HG02588 (cell line): ENCODE measurements around the gene GNA14.
"Not testable (repeated sequence)": the region's sequence is repeated elsewhere in the genome, so short reads cannot be mapped to it uniquely, and the experiment has no call there.

Experiments
- ATAC-seq: cut with Tn5 transposase; IDR thresholded peaks from one replicate; pipeline ENCODE4 v1.9.1; 2021; ENCODE audit warnings: mild to moderate bottlenecking, moderate library complexity; ENCODE audit not compliant: unreplicated experiment

The GNA14 gene

DNA sequence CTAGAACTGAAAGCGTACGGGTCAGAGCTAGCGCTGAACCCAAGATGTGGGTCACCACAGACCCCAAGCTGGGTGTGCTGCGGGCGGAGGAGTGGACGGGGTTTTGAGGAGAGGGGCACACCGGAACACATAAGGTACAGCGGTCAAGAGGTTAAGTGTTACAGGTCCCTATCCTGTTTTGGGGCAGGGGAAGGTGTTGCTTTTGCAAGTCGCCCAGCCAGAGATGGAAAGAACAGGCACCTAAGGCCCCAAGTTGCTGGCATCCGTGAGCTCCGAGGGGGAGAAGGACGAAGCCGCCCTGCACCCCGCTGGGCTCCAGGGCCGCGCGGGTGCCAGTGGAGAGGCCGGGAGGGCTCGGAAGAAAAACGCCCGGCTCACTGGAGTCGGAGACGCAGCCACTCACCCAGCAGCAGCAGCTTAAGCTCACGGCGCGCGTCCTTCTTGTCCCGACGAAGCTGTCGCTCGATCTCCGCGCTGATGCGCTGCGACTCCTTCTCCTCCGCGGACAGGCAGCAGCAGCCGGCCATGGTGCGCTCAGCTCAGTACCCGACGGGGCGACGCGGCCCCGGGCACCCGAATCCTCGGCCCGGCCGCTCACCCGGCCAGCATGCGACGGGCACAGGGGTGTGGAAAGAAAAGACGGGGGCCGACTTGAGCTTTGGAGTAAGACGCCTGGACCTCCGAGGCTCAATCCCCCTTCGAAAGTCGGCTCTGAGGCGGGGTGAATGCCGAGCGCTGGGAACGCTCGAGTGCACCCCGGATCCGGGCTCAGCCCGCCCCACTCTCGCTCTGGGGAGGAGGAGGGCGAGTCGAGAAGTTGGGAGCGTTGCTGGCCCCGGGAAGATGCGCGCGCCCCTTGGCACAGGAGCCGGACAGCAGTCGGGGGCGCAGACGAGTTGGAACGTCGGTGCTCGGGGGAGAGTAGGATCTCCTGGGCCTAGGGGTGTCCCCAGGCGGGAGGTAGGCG, 572 bp downstream of the GNA14 start:
- no peak for ATAC-seq

DNA sequence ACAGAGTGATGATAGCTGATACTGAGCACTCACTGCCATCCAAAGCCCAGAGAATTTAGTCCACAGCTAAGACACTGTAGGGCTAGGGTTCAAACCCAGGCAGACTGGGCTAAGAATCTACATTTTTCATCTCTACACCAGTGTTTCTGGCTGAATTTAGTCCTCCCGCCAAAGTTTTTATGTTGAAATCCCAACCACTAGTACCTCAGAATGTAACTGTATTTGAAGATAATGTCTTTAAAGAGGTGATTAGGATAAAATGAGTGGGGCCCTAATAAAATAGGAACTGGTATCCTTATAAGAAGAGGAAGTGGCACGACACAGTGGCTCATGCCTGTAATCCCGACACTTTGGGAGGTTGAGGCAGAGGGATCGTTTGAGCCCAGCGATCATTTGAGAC, 4.3 kb downstream of the GNA14 start:
- ATAC-seq: no peak

DNA sequence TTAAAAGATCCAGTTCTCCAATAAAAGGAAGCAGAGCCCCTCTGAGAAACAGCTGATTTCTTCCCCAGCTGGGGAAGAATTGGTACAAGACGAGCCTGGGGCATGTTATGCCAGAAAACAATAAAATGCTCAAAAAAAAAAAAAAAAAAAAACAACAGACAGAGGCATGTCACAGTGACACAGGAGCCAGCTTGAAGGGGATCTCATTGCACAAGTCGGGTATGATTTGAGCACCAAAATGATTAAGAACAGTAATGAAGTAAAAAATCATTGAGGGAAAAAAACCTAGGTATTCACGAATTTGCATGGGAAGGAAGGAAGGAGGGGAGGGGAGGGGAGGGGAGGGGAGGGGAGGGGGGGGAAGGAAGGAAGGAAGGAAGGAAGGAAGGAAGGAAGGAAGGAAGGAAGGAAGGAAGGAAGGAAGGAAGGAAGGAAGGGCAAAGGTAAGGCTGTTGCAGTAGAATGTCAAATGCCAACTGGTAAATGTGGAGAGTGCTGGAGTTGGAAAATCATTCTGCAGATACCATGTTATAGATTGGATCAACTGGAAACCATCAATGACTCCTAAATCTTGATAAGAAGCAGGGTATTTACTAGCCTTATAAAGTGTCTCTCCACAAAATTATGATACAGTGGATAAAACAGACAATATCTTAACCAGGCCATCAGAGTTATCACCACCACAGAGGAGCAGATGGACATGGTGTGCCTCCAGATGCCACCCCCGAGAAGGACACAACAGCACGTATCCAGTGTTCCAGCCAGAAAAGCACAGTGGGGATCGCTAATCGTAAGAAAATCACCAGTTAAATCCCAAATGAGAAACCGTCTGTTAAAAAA, 7.2 kb downstream of the GNA14 start:
- no peak for ATAC-seq

DNA sequence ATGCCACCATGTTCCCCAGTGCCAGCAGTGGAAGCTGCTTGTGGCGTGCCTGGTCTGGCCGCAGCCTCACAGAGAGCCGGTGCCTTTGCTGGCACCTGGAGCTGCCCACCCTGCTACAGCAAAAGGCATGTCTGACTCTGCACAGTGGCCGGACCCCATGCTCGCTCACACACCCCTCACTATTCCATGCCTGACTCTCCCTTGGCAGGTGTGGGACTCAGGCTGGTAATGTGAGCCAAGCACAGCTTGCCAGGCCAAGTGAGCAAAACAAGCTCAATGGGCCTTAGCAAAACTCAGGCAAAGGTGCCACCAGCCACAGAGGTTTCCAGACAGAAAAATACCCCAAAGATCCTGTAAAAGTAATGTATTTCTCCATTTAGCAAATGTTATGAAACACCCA, 15.5 kb downstream of the GNA14 start:
- no peak for ATAC-seq

DNA sequence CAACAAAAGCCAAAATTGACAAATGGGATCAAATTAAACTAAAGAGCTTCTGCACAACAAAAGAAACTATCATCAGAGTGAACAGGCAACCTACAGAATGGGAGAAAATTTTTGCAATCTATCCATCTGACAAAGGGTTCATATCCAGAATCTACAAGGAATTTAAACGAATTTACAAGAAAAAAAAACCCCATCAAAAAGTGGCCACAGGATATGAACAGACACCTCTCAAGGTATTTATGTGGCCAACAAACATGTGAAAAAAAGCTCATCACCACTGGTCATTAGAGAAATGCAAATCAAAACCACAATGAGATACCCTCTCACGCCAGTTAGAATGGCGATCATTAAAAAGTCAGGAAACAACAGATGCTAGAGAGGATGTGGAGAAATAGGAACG, 19.3 kb downstream of the GNA14 start:
- not testable (repeated sequence) for ATAC-seq

DNA sequence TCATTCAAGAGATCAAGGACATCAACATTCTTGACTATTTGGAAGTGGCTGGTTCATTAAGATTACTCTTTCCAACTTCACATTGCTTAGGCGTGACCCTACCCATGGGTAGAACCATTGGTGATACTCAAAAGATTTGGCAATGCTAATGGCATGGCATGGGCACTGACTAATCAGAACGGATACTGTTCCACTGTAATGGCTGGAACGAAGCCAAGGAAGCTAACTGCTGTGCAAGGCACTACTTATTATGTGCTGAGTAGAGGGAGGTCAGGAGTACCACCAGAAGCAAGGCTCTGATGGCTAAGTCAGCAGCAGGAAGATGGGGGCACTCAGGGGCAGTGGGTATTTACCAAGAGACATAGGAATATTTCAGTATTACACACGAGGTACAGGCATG, 31.9 kb downstream of the GNA14 start:
- ATAC-seq: no peak

DNA sequence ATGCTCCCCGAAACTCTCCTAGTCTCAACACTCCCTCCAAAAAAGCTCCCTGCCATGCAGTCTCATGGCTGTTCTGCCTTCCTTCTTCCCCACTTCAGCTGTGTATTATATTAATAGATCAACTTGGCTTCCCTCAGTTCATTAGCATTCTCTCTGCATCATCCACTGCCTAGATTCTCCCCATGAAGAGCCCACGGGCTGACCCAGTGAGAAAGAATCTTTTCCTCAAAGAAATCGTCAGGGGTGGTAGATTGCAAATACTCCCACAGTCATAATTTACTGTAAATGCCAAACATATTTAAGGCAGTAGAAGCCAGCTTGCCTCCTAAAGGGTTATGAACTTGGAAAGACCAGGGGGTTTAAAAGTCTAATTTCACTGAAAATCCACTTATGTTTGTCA, 33.5 kb downstream of the GNA14 start:
- no peak for ATAC-seq

DNA sequence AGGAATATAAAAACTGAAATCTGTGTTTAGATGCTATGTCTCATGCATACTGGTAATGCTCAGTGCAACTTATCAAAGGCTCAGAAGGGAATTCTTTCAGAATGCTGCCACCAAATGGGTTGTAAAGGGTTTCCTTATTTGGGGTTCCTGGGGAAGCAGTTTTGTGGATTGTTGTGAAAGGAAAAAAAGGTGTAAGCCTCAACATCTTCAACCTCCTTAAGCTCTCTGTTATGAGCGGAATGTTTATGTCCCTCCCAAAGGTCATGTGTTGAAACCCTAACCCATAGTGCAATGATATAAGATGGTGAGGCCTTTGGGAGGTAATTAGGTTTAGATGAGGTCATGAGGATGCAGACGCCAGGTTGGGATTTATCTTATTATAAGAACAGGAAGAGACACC, 41.6 kb downstream of the GNA14 start:
- ATAC-seq: no peak

DNA sequence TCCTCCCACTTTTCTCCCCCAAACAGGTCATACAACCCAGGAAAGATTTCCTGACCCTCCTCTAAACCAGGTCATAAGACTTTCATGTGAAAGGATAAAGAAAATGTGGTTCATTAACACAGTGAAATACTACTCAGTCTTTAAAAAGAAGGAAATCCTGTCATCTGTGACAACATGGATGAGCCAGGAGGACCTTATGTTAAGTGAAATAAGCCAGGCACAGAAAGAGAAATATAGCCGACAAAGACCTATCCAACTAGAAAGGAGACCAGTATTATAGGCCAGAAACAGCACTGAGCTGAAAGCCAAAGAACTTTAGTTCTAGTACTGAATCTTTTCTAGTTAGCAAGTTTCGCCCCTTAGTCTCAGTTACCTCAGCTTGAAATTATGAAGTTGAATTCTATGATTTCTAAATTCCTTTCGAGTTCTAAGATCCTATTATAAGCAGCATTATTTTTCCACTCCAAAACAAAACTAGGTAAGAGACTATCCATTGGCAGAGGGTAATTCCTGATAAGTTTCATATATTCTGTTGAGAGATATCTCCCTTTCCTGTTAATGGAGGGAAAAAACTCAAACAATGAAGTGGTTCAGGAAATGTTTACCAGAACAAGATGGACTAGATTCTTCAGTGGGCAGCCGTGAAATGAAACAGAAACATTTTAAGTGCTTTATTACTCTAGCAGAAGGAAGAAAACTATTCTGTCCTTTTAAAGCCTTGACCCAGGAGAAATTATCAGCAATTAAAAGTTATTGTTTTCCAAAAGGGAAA, 42.5 kb downstream of the GNA14 start:
- ATAC-seq: no peak

DNA sequence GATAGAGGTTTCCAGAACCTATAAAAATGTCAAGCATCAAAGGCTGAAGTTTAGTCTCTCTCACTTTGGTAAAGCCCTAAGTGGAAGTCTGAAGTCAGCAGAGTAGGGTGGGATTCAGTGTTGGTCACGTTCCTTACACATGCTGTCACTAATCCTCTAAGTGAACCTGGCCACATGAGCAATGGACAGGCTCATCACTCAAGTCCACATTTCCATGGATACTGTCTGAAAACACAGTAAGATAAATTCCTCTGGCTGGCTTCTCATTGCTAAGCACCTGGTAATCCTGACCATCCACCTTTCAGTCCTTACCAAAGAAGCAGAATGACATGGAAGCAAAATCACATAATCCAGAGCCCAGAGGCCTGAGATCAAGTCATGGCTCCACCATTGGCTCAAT, 43.8 kb downstream of the GNA14 start:
- no peak for ATAC-seq

DNA sequence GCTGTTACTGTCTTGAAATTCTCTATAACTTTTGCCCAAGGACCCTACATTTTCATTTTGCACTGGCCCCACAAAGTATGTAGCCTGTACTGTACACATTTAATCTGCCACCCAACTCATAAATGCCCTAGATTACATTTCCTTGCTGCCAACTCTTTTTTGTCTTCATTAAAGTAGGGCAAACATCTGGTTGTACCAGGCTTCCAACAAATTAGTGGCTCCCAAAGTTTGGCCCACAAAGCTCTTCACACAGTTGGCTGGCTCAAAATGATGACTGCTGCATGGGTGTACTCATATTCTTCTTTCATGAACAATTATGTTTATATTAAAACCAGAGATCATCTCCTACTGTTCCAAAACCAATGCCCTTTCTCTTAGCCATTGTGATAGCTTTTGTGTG, 45.3 kb downstream of the GNA14 start:
- no peak for ATAC-seq

DNA sequence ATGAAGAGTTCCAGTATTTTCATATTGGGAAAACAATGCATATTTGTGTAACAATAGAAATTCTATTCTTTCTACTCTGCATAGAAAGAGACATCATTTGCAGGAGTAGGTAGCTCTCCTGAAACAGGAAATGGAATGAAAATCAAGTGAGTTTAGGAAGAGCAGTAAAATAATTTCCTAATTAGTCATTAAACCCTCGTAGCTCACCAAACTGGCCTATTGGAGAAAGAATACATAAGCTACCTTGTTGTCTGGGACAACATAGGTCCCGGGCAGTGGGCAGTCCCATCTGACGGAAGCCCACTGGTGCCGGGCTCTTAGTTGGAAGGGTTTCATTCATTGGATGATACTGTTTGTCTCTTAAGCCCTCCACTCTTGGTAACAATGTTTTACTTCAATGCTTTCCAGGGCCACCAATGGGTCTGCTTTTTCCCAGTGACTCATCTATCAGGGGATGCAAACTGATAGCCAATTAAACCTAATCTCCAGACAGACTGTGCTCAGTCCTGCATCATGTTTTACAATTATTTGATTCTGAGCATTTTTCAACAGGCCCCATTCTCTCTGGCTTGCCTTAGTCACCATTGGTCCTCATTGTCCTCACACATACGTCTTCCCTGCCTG, 46.5 kb downstream of the GNA14 start:
- no peak for ATAC-seq

DNA sequence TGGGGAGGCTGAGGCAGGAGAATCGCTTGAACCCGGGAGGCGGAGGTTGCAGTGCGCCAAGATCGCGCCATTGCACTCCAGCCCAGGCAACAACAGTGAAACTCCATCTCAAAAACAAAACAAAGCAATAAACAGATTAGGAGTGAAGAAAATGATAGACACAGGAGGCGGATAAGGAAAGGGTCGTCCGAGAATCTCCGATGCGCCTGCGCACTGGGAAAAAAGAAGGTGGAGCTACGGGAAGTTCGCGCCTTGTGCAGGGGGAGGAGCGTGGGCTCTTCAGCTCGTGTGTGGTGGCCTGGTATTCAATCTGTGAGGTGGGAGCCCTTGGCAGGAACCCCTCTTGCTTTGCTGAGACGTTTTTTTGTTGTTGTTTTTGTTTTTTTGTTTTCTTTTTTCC, 47.3 kb downstream of the GNA14 start:
- no peak for ATAC-seq

DNA sequence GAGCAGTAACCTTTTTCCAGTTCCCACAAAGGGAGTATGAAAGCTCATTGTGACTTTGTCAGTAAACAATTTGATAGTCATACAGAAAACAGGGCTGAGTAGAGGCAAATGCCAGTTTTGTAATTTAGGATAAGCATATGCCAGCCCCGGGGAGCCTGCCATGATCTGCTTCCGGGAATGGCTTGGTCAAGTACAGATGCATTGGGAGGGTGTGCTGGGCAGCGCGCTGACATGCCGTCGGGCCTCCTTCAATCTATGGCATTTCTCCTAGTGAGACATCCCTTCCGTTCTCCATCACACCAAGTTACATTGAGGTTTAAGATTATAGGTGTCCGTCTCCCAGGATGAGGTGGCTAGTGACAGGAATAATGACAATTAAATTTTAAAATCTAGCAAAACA, 48.6 kb downstream of the GNA14 start:
- ATAC-seq: no peak

DNA sequence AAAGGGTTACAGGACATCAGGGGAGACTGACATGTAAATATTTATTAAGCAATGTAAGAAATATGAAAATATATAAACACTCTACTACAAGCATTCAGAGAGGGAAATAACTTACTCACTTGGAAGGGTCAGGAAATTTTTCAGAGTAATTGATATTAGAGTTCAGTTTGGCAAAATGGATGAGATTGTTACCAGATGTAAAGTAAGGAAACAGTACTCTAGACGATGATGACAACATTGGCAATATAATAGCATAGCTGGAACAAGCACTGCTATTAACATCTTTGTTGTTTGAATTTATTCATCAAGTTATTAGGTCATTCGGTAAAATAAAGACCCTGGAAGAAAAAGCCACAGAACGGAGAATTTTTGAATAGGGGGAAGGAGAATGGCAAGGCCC, 49.1 kb downstream of the GNA14 start:
- ATAC-seq: no peak

DNA sequence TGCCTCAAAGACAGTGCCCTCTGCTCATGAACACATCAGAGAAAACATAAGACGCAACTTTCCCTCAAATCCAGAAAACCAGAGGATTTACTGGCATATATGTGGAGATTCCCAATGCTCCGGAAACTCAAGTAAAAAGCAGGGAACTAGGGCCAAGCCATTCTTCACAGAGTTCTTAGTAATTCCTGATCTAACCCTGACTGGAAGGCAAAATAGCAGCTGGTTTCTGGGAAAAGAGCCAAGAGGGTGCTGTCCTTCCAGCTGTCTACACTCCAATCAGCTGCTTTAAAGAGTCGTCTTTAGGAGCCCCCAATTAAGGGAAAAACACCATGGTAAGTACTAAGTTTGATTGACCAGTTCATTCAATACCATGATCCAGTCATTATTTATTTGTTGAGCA, 49.6 kb downstream of the GNA14 start:
- ATAC-seq: no peak

DNA sequence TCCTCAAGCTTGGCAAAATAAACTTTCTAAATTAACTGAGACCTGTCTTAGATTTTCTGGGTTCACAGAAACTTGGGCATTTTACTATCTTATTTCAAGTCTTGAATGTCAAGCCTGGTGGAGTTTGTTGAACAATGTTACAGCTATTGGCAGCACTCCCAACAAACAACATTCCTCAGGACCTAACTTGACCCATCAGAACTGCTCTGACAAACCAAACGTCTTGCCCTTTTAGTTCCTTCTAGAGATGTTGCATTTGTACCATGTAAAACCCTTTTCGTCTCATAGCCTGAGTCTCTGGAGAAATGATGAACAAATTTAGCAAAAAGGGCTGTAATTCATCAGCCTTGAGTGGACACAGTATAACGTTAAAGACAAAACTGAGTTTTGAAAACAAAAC, 51.1 kb downstream of the GNA14 start:
- no peak for ATAC-seq

DNA sequence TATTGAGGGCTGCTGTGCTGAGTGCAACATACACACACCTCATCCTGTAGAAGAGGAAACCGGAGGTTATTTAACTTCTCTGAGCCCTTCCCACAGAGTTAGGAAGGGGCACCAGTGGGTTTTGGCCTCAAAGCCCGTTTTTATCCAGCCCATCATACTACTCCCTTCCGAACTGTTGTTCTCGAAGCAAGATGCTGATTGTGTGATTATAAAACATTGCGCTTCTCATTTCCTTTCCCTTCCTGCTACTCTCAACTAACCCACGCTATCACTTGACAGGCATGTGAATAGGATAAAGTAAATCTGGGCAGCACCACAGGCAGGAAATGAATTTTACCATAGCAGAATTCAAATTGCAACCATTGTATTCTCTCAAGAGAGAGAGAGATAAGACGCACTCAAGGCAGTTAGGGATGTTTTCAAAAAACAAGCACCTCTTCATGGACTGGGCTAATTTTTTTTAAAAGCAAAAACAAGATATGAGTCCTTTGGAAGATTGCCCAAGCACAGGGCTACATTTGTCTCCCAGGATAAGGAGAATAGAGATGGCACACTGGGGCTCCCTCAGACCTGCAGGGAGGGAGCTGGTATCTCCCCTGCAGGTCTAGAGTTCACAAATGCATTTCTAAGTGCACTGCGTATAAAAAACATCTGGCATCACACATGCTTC, 52.6 kb downstream of the GNA14 start:
- ATAC-seq: no peak

DNA sequence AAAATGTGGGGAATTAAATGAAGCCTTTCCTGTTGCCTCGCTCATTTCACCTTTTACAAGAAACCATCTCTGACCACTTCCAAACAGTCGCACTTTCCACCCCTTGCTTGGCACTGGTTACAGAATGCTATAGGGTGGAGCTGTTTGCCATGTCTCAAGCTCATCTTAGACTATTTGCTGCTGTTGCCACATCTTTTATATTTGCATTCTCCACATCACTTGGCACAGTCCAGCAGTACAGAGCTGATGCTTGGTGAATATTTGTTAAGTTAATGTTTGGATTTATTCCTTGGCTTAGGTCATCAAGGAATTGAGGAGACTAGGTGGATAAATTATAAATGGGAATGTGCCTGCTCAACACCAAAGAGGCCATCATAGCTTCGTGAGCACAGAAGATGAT, 53.2 kb downstream of the GNA14 start:
- no peak for ATAC-seq

DNA sequence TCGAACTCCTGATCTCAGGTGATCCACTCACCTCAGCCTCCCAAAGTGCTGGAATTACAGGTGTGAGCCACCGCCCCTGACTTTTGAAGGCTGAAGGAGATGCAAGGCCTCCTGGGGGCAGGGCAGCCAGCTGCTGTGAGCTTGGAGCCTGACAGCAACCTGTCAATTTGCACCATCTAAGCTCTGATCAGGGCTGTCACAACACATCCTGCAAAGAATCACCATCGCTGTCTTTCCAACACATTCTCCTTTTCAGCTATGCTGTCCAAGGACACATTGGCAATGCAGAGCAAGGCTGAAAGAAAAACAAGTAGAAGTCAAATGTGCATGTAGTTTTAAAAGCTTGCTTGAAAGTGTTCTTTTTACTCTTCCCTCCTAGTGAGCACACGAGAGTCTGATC, 54.6 kb downstream of the GNA14 start:
- ATAC-seq: no peak
